H9 (cell line): ENCODE results near the gene CCNQ. TPM values are rescaled to one million over a fixed set of nuclear protein-coding genes. Genes with fewer than 3 reads are reported as not detected.

ENCODE experiments used
- DNase-seq: peaks from one replicate; pipeline ENCODE4 v3.0.0-alpha.2; 2017
- H2AFZ ChIP-seq: one replicate; pipeline ENCODE4 v1.6.1; 2013; ENCODE audit warnings: mild to moderate bottlenecking, low read length, control low read depth, moderate library complexity
- H2AK5ac ChIP-seq: 2 replicates; pipeline ENCODE4 v1.6.1; 2013; ENCODE audit warnings: low read length, control low read depth, mixed read lengths; ENCODE audit not compliant: insufficient read length
- H2BK120ac ChIP-seq: one replicate; pipeline ENCODE4 v1.6.1; 2013; ENCODE audit warnings: low read depth, mild to moderate bottlenecking, low read length, control low read depth, inconsistent platforms; ENCODE audit not compliant: poor library complexity, severe bottlenecking
- H2BK12ac ChIP-seq: 2 replicates; pipeline ENCODE4 v1.6.1; 2013; ENCODE audit warnings: low read length, control low read depth, mixed read lengths, low read depth; ENCODE audit not compliant: insufficient read length
- H2BK15ac ChIP-seq: 2 replicates; pipeline ENCODE4 v1.6.1; 2013; ENCODE audit warnings: low read depth, low read length, control low read depth
- H2BK20ac ChIP-seq: one replicate; pipeline ENCODE4 v1.6.1; 2013; ENCODE audit warnings: low read depth, mild to moderate bottlenecking, low read length, control low read depth, inconsistent platforms; ENCODE audit not compliant: poor library complexity, severe bottlenecking
- H2BK5ac ChIP-seq: 2 replicates; pipeline ENCODE4 v1.6.1; 2013; ENCODE audit warnings: low read length, control low read depth, mixed read lengths; ENCODE audit not compliant: insufficient read length
- H3K14ac ChIP-seq: 2 replicates; pipeline ENCODE4 v1.6.1; 2013; ENCODE audit warnings: low read length, control low read depth; ENCODE audit not compliant: insufficient read depth
- H3K18ac ChIP-seq: 2 replicates; pipeline ENCODE4 v1.6.1; 2013; ENCODE audit warnings: low read depth, mild to moderate bottlenecking, mixed read lengths, low read length, control low read depth; ENCODE audit not compliant: insufficient read length
- H3K23ac ChIP-seq: 2 replicates; pipeline ENCODE4 v1.6.1; 2013; ENCODE audit warnings: low read length, control low read depth, mixed read lengths, low read depth; ENCODE audit not compliant: insufficient read length
- H3K23me2 ChIP-seq: 2 replicates; pipeline ENCODE4 v1.6.1; 2013; ENCODE audit warnings: low read depth, mild to moderate bottlenecking, mixed read lengths, low read length, control low read depth; ENCODE audit not compliant: insufficient read length, poor library complexity, severe bottlenecking
- H3K27ac ChIP-seq: 2 replicates; pipeline ENCODE4 v1.5.1; 2013; ENCODE audit warnings: low read length, control low read depth, mixed read lengths, low read depth; ENCODE audit not compliant: insufficient read length
- H3K27me3 ChIP-seq: 2 replicates; pipeline ENCODE4 v1.6.1; 2013; ENCODE audit warnings: low read length, control low read depth, inconsistent platforms; ENCODE audit not compliant: insufficient read depth
- H3K4ac ChIP-seq: 2 replicates; pipeline ENCODE4 v1.6.1; 2013; ENCODE audit warnings: low read depth, mild to moderate bottlenecking, control low read depth, inconsistent platforms, low read length, moderate library complexity
- H3K4me1 ChIP-seq: 2 replicates; pipeline ENCODE4 v1.6.1; 2013; ENCODE audit warnings: low read length, control low read depth, inconsistent platforms; ENCODE audit not compliant: insufficient read depth
- H3K4me2 ChIP-seq: 2 replicates; pipeline ENCODE4 v1.6.1; 2013; ENCODE audit warnings: low read length, control low read depth, mixed read lengths; ENCODE audit not compliant: insufficient read length, insufficient read depth
- H3K56ac ChIP-seq: 2 replicates; pipeline ENCODE4 v1.6.1; 2013; ENCODE audit warnings: low read depth, mild to moderate bottlenecking, mixed read lengths, low read length, control low read depth; ENCODE audit not compliant: insufficient read length
- H3K79me1 ChIP-seq: 2 replicates; pipeline ENCODE4 v1.6.1; 2013; ENCODE audit warnings: low read depth, mild to moderate bottlenecking, moderate library complexity, low read length, control low read depth, inconsistent platforms; ENCODE audit not compliant: insufficient read depth, poor library complexity, severe bottlenecking
- H3K79me2 ChIP-seq: 2 replicates; pipeline ENCODE4 v1.6.1; 2013; ENCODE audit warnings: low read length, control low read depth, inconsistent platforms; ENCODE audit not compliant: insufficient read depth
- H3K9ac ChIP-seq: 2 replicates; pipeline ENCODE4 v1.6.1; 2013; ENCODE audit warnings: low read length, control low read depth, mixed read lengths; ENCODE audit not compliant: insufficient read length; ENCODE audit errors: extremely low read depth
- H3K9me3 ChIP-seq: one replicate; pipeline ENCODE4 v1.6.1; 2013; ENCODE audit warnings: low read depth, low read length, inconsistent platforms; ENCODE audit not compliant: control insufficient read depth
- H3T11ph ChIP-seq: one replicate; pipeline ENCODE4 v1.6.1; 2013; ENCODE audit warnings: mild to moderate bottlenecking, low read length, control low read depth, inconsistent platforms
- H4K20me1 ChIP-seq: one replicate; pipeline ENCODE4 v1.6.1; 2013; ENCODE audit not compliant: control insufficient read depth, insufficient read length, insufficient read depth
- H4K5ac ChIP-seq: 2 replicates; pipeline ENCODE4 v1.6.1; 2013; ENCODE audit warnings: low read depth, mild to moderate bottlenecking, mixed read lengths, low read length, control low read depth; ENCODE audit not compliant: insufficient read length
- H4K8ac ChIP-seq: replicated peaks from 2 replicates; pipeline ENCODE4 v1.6.1; 2013; ENCODE audit warnings: low read length, control low read depth, mixed read lengths, low read depth; ENCODE audit not compliant: insufficient read length
- H4K91ac ChIP-seq: 2 replicates; pipeline ENCODE4 v1.6.1; 2013; ENCODE audit warnings: low read depth, mild to moderate bottlenecking, moderate library complexity, mixed read lengths, low read length, control low read depth; ENCODE audit not compliant: insufficient read length
- H3K27ac Mint-ChIP-seq, 3 experiments: 2 replicates in 2 of 3; 3 replicates in 1 of 3; pipeline ENCODE4 v1.8.0; 2020 to 2021; ENCODE audit warnings: mixed read lengths in 3 of 3, mild to moderate bottlenecking in 1 of 3, moderate library complexity in 1 of 3
- H3K27me3 Mint-ChIP-seq: 2 replicates; pipeline ENCODE4 v1.8.0; 2021; ENCODE audit warnings: low read depth, mild to moderate bottlenecking, moderate library complexity, mixed read lengths
- H3K36me3 Mint-ChIP-seq, 3 experiments: 2 replicates in 2 of 3; 3 replicates in 1 of 3; pipeline ENCODE4 v1.8.0; 2020 to 2021; ENCODE audit warnings: low read depth in 3 of 3, mixed read lengths in 3 of 3; ENCODE audit not compliant: insufficient read depth in 1 of 3
- H3K4me1 Mint-ChIP-seq, 2 experiments: 2 replicates each; pipeline ENCODE4 v1.8.0; 2020; ENCODE audit warnings: mixed read lengths in 2 of 2
- H3K4me3 Mint-ChIP-seq, 2 experiments: 2 replicates in 1 of 2; 3 replicates in 1 of 2; pipeline ENCODE4 v1.8.0; 2020 to 2021; ENCODE audit warnings: mild to moderate bottlenecking in 2 of 2, mixed read lengths in 2 of 2, moderate library complexity in 1 of 2
- H3K9me3 Mint-ChIP-seq, 2 experiments: 2 replicates in 1 of 2; 3 replicates in 1 of 2; pipeline ENCODE4 v1.8.0; 2020; ENCODE audit warnings: mild to moderate bottlenecking in 2 of 2, mixed read lengths in 2 of 2, moderate library complexity in 1 of 2
- WGBS: extraction: QIAGEN DNeasy Blood & Tissue Kit; methylation state at CpG from one replicate; pipeline ENCODE4 v1.1.7; 2013; ENCODE audit warnings: missing lambda C conversion rate, low lambda C conversion rate, mixed read lengths; ENCODE audit not compliant: insufficient read length; ENCODE audit errors: extremely low coverage; 5-methylcytosine and 5-hydroxymethylcytosine counted together
- total RNA-seq: library from RNA; stranded (reverse); gene quantifications from 2 replicates; pipeline ENCODE4 v1.2.1, GENCODE V29; 2021
- TF ChIP-seq, protein P1 (sequence below): fragments of 200-600 bp; sonication (generic); conservative IDR thresholded peaks from 3 replicates; pipeline ENCODE4 v1.8.0; 2021; ENCODE audit warnings: antibody characterized with exemption, mild to moderate bottlenecking

CCNQ gene
- total RNA-seq, 1 experiment from 2014 or later: 18.4 TPM

DNA sequence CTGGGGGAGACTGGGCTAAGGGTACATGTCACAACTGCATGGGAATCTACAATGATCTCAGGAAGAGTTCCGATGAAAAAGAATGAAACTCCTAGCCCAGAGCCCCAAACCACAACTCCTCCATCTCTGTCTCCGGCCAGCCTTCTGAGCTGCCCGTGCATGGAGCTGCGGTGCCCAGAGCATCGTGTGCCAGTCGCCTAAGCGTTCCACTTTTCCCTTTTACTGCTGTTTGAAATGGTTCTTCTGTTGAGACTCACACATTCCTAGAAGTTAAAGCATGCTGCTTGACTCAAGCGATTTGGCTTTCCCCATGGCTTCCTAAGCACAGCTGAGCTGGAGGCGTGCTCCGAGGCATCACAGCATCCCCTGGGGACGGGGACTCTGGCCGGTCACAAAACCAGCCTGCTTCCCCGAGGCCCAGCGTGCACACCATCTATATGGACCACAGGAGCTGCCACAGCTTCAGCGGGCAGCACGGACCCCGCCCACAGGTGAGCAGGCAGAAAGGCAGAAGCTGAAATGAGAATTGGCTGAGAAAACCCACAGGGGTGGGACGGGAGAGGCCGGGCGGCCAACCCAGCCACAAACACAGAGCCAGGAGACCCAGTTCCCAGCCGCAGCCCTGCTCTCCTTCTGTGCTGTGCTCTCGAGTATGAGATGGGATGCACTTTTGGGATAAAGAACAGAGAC is 5.0 kb downstream of the CCNQ start:
- Mint-ChIP-seq H3K4me3 (no peak overlapping the region), H3K27ac (no peak overlapping the region), H3K36me3 (peaks cover 26 to 50% (median 50%) of the 10 kb centered on the region in 3 experiments), H3K4me1 (0 out of 4 replicates have a peak, but pooled peaks cover 0 to 3% of the 10 kb centered on the region in 2 experiments), H3K27me3 (peaks cover 6% of the 10 kb centered on the region), H3K9me3 (peaks cover 74 to 77% of the 10 kb centered on the region in 2 experiments)
- no peak overlapping the region for H2BK120ac ChIP-seq
- H2BK12ac ChIP-seq: no peak overlapping the region
- no peak overlapping the region for H2AFZ ChIP-seq
- H2AK5ac ChIP-seq: no peak overlapping the region
- H3K9ac ChIP-seq: no peak overlapping the region
- H3K4me2 ChIP-seq: no peak overlapping the region
- no peak overlapping the region for H3K14ac ChIP-seq
- H3K9me3 ChIP-seq: peaks cover 43% of the 10 kb centered on the region
- H4K8ac ChIP-seq: no peak overlapping the region
- no peaks in the 10 kb centered on the region for H3K79me1 ChIP-seq
- H3K27me3 ChIP-seq: no peaks in the 10 kb centered on the region
- TF ChIP-seq, protein P1, sequence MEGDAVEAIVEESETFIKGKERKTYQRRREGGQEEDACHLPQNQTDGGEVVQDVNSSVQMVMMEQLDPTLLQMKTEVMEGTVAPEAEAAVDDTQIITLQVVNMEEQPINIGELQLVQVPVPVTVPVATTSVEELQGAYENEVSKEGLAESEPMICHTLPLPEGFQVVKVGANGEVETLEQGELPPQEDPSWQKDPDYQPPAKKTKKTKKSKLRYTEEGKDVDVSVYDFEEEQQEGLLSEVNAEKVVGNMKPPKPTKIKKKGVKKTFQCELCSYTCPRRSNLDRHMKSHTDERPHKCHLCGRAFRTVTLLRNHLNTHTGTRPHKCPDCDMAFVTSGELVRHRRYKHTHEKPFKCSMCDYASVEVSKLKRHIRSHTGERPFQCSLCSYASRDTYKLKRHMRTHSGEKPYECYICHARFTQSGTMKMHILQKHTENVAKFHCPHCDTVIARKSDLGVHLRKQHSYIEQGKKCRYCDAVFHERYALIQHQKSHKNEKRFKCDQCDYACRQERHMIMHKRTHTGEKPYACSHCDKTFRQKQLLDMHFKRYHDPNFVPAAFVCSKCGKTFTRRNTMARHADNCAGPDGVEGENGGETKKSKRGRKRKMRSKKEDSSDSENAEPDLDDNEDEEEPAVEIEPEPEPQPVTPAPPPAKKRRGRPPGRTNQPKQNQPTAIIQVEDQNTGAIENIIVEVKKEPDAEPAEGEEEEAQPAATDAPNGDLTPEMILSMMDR: no peak
- H3K56ac ChIP-seq: no peak overlapping the region
- H3K23ac ChIP-seq: no peak overlapping the region
- H4K91ac ChIP-seq: no peak overlapping the region
- H3K18ac ChIP-seq: no peak overlapping the region
- H3K23me2 ChIP-seq: peaks cover 8% of the 10 kb centered on the region
- H4K5ac ChIP-seq: no peak overlapping the region
- no CpG with 5 or more reads among the region's 22 CpGs for WGBS
- no peak overlapping the region for H3K27ac ChIP-seq
- DNase-seq: no peak
- H2BK5ac ChIP-seq: no peak overlapping the region
- peaks cover 2% of the 10 kb centered on the region for H4K20me1 ChIP-seq
- no peaks in the 10 kb centered on the region for H3K79me2 ChIP-seq
- no peak overlapping the region for H3K4ac ChIP-seq
- no peaks in the 10 kb centered on the region for H3K4me1 ChIP-seq
- no peak overlapping the region for H2BK15ac ChIP-seq
- no peak overlapping the region for H3T11ph ChIP-seq
- no peak overlapping the region for H2BK20ac ChIP-seq
